ENCODE measurements around the gene KRT80.
"Not testable (repeated sequence)": the region's sequence is repeated elsewhere in the genome, so short reads cannot be mapped to it uniquely, and the experiment has no call there.

The KRT80 gene

GRCh38 chr12:52191841-52192791 is at the start of gene KRT80:
Gene KRT80, minus strand, starts transcription at chr12:52192014. Its CDS starts 112 bp downstream, at chr12:52191902.
- Histone ChIP-seq H3K4me1 (ENCODE audit: insufficient read depth, low read length) (peaks cover 42% of the 10 kb centered on the region), H3K27me3 (ENCODE audit: control insufficient read depth in 1 of 2, insufficient read depth in 2 of 2, low read length in 2 of 2) (no peaks in the 10 kb centered on the region), H3K9me3 (ENCODE audit: low read length) (no peaks in the 10 kb centered on the region), H3K36me3 (ENCODE audit: insufficient read depth, low read length) (no peaks in the 10 kb centered on the region), H3K9ac (ENCODE audit: low read length) (no peak within 1 kb of the TSS), H3K4me3 (ENCODE audit: low read depth in 1 of 2, low read length in 2 of 2) (peak within 1 kb of the TSS in 1 of 2 donors; percentile 16), H3K27ac (ENCODE audit: low read depth, low read length) (no peak within 1 kb of the TSS)

- Histone ChIP-seq H3K4me1 (ENCODE audit: insufficient read depth, low read length) (peaks cover 22% of the 10 kb centered on the region), H3K9me3 (ENCODE audit: low read length) (no peaks in the 10 kb centered on the region), H3K27ac (ENCODE audit: low read depth, low read length) (no peak overlapping the region), H3K36me3 (ENCODE audit: insufficient read depth, low read length) (no peaks in the 10 kb centered on the region), H3K27me3 (ENCODE audit: control insufficient read depth in 1 of 2, insufficient read depth in 2 of 2, low read length in 2 of 2) (no peaks in the 10 kb centered on the region), H3K4me3 (ENCODE audit: low read depth in 1 of 2, low read length in 2 of 2) (no peak overlapping the region), H3K9ac (ENCODE audit: low read length) (no peak overlapping the region)
These were observed 49.5 kb upstream of the KRT80 start for GRCh38 chr12:52241205-52241842.

GRCh38 chr12:52240247-52240646 is 48.4 kb upstream of the KRT80 start:
- H3K4me3 ChIP-seq (ENCODE audit: low read depth in 1 of 2, low read length in 2 of 2); H3K9me3 ChIP-seq (ENCODE audit: low read length); H3K36me3 ChIP-seq (ENCODE audit: insufficient read depth, low read length); H3K27ac ChIP-seq (ENCODE audit: low read depth, low read length); H3K9ac ChIP-seq (ENCODE audit: low read length); H3K27me3 ChIP-seq (ENCODE audit: control insufficient read depth in 1 of 2, insufficient read depth in 2 of 2, low read length in 2 of 2): not testable (repeated sequence)
- H3K4me1 ChIP-seq (ENCODE audit: insufficient read depth, low read length): peaks cover 22% of the 10 kb centered on the region

- Histone ChIP-seq H3K4me1 (ENCODE audit: insufficient read depth, low read length) (peaks cover 17% of the 10 kb centered on the region), H3K9me3 (ENCODE audit: low read length) (no peaks in the 10 kb centered on the region), H3K4me3 (ENCODE audit: low read depth in 1 of 2, low read length in 2 of 2) (no peak overlapping the region), H3K27ac (ENCODE audit: low read depth, low read length) (no peak overlapping the region), H3K27me3 (ENCODE audit: control insufficient read depth in 1 of 2, insufficient read depth in 2 of 2, low read length in 2 of 2) (no peaks in the 10 kb centered on the region), H3K9ac (ENCODE audit: low read length) (no peak overlapping the region), H3K36me3 (ENCODE audit: insufficient read depth, low read length) (no peaks in the 10 kb centered on the region)
These were observed 48.0 kb upstream of the KRT80 start for GRCh38 chr12:52239767-52240166.

DNA sequence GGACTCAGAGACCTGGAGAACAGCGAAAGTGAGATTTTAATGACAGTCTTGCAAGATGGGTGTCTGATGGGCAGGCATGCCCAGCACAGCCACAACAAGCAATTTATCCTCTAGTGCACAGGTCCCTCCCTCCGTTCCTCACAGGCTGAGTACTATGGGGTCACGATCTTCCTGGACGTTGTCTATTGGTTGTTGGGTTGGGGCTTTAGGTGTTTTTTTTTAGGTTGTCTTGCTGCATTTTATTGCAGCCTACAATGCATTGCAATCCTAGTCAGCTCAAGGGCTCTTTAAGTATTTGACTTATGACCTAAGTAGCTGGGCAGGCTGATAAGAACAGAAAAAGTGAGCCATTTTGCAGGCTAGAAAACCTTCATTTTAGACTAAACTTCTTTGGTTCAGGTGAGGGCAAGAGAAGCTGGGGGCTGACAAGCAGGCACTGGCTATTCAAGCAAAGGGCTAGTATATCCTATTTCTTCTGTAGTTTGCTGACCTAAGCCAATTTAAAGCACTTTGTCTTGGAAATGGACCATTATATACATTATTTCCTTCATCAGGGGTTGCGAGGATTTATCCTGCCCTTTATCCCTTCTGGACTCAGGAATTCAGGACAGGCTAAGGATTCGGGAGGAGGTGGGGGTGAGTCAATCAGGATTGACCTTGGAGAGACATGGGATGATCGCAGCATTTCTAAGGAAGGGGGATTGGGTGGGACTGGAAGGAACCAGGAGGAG is 47.3 kb upstream of the KRT80 start:
- H3K4me3 ChIP-seq (ENCODE audit: low read depth in 1 of 2, low read length in 2 of 2): no peak overlapping the region
- peaks cover 10% of the 10 kb centered on the region for H3K4me1 ChIP-seq (ENCODE audit: insufficient read depth, low read length)
- H3K27me3 ChIP-seq (ENCODE audit: control insufficient read depth in 1 of 2, insufficient read depth in 2 of 2, low read length in 2 of 2): peaks cover 0 to under 1% of the 10 kb centered on the region in 2 donors
- no peaks in the 10 kb centered on the region for H3K9me3 ChIP-seq (ENCODE audit: low read length)
- H3K36me3 ChIP-seq (ENCODE audit: insufficient read depth, low read length): no peaks in the 10 kb centered on the region
- H3K27ac ChIP-seq (ENCODE audit: low read depth, low read length): no peak overlapping the region
- no peak overlapping the region for H3K9ac ChIP-seq (ENCODE audit: low read length)

DNA sequence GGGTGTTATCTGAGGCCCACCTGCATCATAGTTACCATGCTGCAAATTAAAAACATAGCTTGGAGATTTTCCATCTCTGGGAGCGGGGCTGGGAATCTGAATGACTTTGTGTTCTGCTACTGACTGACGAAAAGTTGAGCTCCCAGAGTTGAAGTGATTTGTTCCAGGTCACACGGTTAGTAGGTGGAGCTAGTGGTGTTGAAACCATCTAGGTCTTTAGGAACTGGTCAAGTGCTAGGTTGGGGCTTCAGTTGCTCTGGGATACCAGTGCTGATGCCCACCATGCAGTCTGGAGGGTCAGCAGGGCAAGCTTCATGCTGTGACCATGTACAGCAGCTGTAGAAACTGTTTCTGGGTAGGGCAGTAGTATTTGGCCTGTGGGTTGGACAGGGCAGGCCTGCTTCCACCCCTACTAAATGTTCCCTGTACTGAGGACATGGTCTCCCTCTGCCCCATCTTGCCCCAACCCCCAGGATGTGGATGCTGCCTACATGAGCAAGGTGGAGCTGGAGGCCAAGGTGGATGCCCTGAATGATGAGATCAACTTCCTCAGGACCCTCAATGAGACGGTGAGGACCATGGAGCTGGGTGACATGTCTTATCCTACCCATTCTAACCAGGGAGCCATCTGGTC is 46.5 kb upstream of the KRT80 start:
- no peak overlapping the region for H3K27ac ChIP-seq (ENCODE audit: low read depth, low read length)
- H3K4me1 ChIP-seq (ENCODE audit: insufficient read depth, low read length): peaks cover 3% of the 10 kb centered on the region
- no peaks in the 10 kb centered on the region for H3K36me3 ChIP-seq (ENCODE audit: insufficient read depth, low read length)
- no peak overlapping the region for H3K4me3 ChIP-seq (ENCODE audit: low read depth in 1 of 2, low read length in 2 of 2)
- no peak overlapping the region for H3K9ac ChIP-seq (ENCODE audit: low read length)
- H3K9me3 ChIP-seq (ENCODE audit: low read length): no peaks in the 10 kb centered on the region
- H3K27me3 ChIP-seq (ENCODE audit: control insufficient read depth in 1 of 2, insufficient read depth in 2 of 2, low read length in 2 of 2): peaks cover 0 to 8% of the 10 kb centered on the region in 2 donors

DNA sequence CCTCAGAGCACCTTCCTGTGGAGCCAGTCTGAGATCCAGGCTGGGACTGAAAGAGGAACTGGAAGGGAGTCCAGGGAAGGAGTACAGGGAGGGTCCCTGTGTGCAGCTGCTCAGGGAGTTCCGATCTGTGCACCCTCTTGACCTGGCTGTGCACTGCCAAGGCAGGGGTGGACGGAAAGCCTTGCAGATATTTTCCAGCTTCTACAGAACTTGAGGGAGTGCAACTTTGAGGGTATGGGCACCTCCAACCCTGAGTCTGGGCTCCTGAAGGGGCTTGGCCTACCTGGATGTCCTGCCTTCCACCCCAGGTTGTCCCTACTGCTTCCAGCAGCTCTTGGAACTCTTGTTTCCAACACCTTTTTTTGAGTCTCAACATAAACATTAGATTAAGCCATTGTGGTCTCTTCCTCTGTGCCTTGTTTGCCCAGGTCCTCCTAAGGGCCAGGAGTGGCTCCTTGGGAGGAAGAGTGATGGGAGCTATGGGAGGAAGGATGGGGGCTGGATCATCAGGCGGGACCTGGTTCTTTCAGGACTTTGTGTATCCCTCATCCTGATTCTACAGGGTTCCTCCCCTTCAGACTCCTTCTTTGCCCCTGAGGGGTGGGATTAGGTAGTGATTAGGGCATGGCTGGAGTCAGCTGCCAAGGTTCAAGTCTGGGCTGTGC is 44.7 kb upstream of the KRT80 start:
- Histone ChIP-seq H3K4me3 (ENCODE audit: low read depth in 1 of 2, low read length in 2 of 2) (no peak overlapping the region), H3K27ac (ENCODE audit: low read depth, low read length) (no peak overlapping the region)

GRCh38 chr12:52235822-52236361 is 44.1 kb upstream of the KRT80 start:
- H3K4me3 ChIP-seq (ENCODE audit: low read depth in 1 of 2, low read length in 2 of 2): no peak overlapping the region
- no peaks in the 10 kb centered on the region for H3K4me1 ChIP-seq (ENCODE audit: insufficient read depth, low read length)
- H3K9me3 ChIP-seq (ENCODE audit: low read length): no peaks in the 10 kb centered on the region
- H3K9ac ChIP-seq (ENCODE audit: low read length): no peak overlapping the region
- no peaks in the 10 kb centered on the region for H3K36me3 ChIP-seq (ENCODE audit: insufficient read depth, low read length)
- H3K27ac ChIP-seq (ENCODE audit: low read depth, low read length): no peak overlapping the region
- peaks cover 5 to 27% of the 10 kb centered on the region in 2 donors for H3K27me3 ChIP-seq (ENCODE audit: control insufficient read depth in 1 of 2, insufficient read depth in 2 of 2, low read length in 2 of 2)

More for the DNA sequence above, 44.7 kb upstream of the KRT80 start:
- no peaks in the 10 kb centered on the region for H3K9me3 ChIP-seq (ENCODE audit: low read length)
- no peaks in the 10 kb centered on the region for H3K36me3 ChIP-seq (ENCODE audit: insufficient read depth, low read length)
- no peak overlapping the region for H3K9ac ChIP-seq (ENCODE audit: low read length)
- no peaks in the 10 kb centered on the region for H3K4me1 ChIP-seq (ENCODE audit: insufficient read depth, low read length)
- peaks cover 5 to 26% of the 10 kb centered on the region in 2 donors for H3K27me3 ChIP-seq (ENCODE audit: control insufficient read depth in 1 of 2, insufficient read depth in 2 of 2, low read length in 2 of 2)

DNA sequence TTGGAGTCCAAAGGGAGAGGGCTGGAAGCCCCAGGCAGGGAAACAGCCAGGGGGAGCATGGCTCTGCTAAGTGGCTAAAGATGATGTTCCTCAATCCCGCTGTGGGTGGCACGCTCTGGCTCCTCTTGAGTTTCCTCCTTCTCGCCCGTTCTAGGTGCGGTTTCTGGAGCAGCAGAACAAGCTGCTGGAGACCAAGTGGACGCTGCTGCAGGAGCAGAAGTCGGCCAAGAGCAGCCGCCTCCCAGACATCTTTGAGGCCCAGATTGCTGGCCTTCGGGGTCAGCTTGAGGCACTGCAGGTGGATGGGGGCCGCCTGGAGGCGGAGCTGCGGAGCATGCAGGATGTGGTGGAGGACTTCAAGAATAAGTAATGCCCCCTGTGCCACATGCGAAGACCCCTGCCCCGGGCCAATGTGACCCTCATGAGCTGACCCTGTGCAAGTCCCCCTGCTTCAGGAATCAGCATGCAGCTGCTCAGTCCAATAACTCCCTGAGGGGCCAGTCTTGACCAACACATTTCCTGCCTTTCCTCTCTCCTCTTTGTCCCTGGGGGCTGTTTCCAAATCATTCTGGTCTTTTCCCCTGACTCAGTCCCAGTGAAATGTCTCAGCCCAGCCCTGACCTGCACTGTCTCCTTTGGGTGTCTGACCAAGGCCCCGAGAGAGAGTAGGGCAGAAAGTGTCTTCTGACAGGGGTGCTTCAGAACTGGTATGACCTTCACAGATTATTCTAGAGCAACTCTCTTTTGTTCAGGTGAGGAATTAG is 43.4 kb upstream of the KRT80 start:
- no peak overlapping the region for H3K27ac ChIP-seq (ENCODE audit: low read depth, low read length)
- no peaks in the 10 kb centered on the region for H3K9me3 ChIP-seq (ENCODE audit: low read length)
- no peaks in the 10 kb centered on the region for H3K36me3 ChIP-seq (ENCODE audit: insufficient read depth, low read length)
- H3K4me1 ChIP-seq (ENCODE audit: insufficient read depth, low read length): no peaks in the 10 kb centered on the region
- peaks cover 5 to 27% of the 10 kb centered on the region in 2 donors for H3K27me3 ChIP-seq (ENCODE audit: control insufficient read depth in 1 of 2, insufficient read depth in 2 of 2, low read length in 2 of 2)
- no peak overlapping the region for H3K9ac ChIP-seq (ENCODE audit: low read length)
- no peak overlapping the region for H3K4me3 ChIP-seq (ENCODE audit: low read depth in 1 of 2, low read length in 2 of 2)

- H3K4me1 ChIP-seq (ENCODE audit: insufficient read depth, low read length): no peaks in the 10 kb centered on the region
- H3K4me3 ChIP-seq (ENCODE audit: low read depth in 1 of 2, low read length in 2 of 2): no peak overlapping the region
These were observed 42.5 kb upstream of the KRT80 start for GRCh38 chr12:52234223-52234810.

More at GRCh38 chr12:52234223-52234810, 42.5 kb upstream of the KRT80 start:
- H3K9me3 ChIP-seq (ENCODE audit: low read length): no peaks in the 10 kb centered on the region
- peaks cover 5 to 27% of the 10 kb centered on the region in 2 donors for H3K27me3 ChIP-seq (ENCODE audit: control insufficient read depth in 1 of 2, insufficient read depth in 2 of 2, low read length in 2 of 2)
- no peak overlapping the region for H3K9ac ChIP-seq (ENCODE audit: low read length)
- no peak overlapping the region for H3K27ac ChIP-seq (ENCODE audit: low read depth, low read length)
- H3K36me3 ChIP-seq (ENCODE audit: insufficient read depth, low read length): no peaks in the 10 kb centered on the region
